Activated CD4-positive, alpha-beta T cell treated with anti-CD3 and anti-CD28 coated beads, Interleukin-2, amount 50 U/mL, for 1 hour (primary cell): ENCODE measurements around the gene PLAU.

Experiments used
- DNase-seq: peaks from one replicate; pipeline ENCODE4 v3.0.0-alpha.2; 2020

PLAU gene

GRCh38 chr10:73910764-73911552, at the start of gene PLAU:
Gene PLAU, plus strand, starts transcription at chr10:73911132. Its CDS starts 424 bp downstream, at chr10:73911556.
- DNase-seq, result peak; percentile 23

GRCh38 chr10:73862011-73862410, 48.9 kb upstream of the PLAU start:
- DNase-seq, result no peak

GRCh38 chr10:73863039-73863817, 47.7 kb upstream of the PLAU start:
- no peak for DNase-seq

- DNase-seq, result no peak
These were observed 46.7 kb upstream of the PLAU start for GRCh38 chr10:73864229-73864628.

GRCh38 chr10:73865107-73865458, 45.8 kb upstream of the PLAU start:
- no peak for DNase-seq

- DNase-seq, result peak; percentile 28
These were observed 45.2 kb upstream of the PLAU start for GRCh38 chr10:73865459-73866442.

GRCh38 chr10:73866621-73867020, 44.3 kb upstream of the PLAU start:
- no peak for DNase-seq

- no peak for DNase-seq
These were observed 43.7 kb upstream of the PLAU start for GRCh38 chr10:73867126-73867807.

- DNase-seq, result no peak
These were observed 42.9 kb upstream of the PLAU start for GRCh38 chr10:73867871-73868631.

GRCh38 chr10:73868655-73869195, 42.2 kb upstream of the PLAU start:
- no peak for DNase-seq

- no peak for DNase-seq
These were observed 39.4 kb upstream of the PLAU start for GRCh38 chr10:73871295-73872189.

GRCh38 chr10:73872190-73872710, 38.7 kb upstream of the PLAU start:
- no peak for DNase-seq

- no peak for DNase-seq
These were observed 37.6 kb upstream of the PLAU start for GRCh38 chr10:73873142-73873837.

GRCh38 chr10:73873838-73874215, 37.1 kb upstream of the PLAU start:
- DNase-seq, result no peak

GRCh38 chr10:73874267-73875138, 36.4 kb upstream of the PLAU start, which contains the start of gene CAMK2G:
Gene CAMK2G, minus strand, starts transcription at chr10:73874555. Its CDS starts 94 bp downstream, at chr10:73874461.
- peak; percentile 80 for DNase-seq

GRCh38 chr10:73875139-73875475, 35.8 kb upstream of the PLAU start:
- no peak for DNase-seq

- no peak for DNase-seq
These were observed 34.8 kb upstream of the PLAU start for GRCh38 chr10:73876157-73876556.

GRCh38 chr10:73876566-73876965, 34.4 kb upstream of the PLAU start:
- no peak for DNase-seq
